Parathyroid adenoma (tissue), 2 donors: Measurements from ENCODE around the gene NFYC.

Experiments
- H2AFZ ChIP-seq: fragments of 300-600 bp; sonication (generic); one replicate; pipeline ENCODE4 v1.7.0; 2017; ENCODE audit warnings: antibody characterized with exemption, mild to moderate bottlenecking
- H3K27ac ChIP-seq: fragments of 300-600 bp; sonication (generic); one replicate; pipeline ENCODE4 v1.7.0; 2017
- H3K27me3 ChIP-seq: fragments of 300-600 bp; sonication (generic); one replicate; pipeline ENCODE4 v1.7.0; 2017; ENCODE audit warnings: low read length; ENCODE audit not compliant: control insufficient read depth, insufficient read depth
- H3K36me3 ChIP-seq: fragments of 300-600 bp; sonication (generic); one replicate; pipeline ENCODE4 v1.7.0; 2017; ENCODE audit warnings: low read length; ENCODE audit not compliant: control insufficient read depth, insufficient read depth
- H3K4me1 ChIP-seq: fragments of 300-600 bp; sonication (generic); one replicate; pipeline ENCODE4 v1.7.0; 2017; ENCODE audit warnings: control low read depth
- H3K4me2 ChIP-seq: fragments of 300-600 bp; sonication (generic); one replicate; pipeline ENCODE4 v1.7.0; 2017; ENCODE audit warnings: low read length
- H3K4me3 ChIP-seq: fragments of 300-600 bp; sonication (generic); one replicate; pipeline ENCODE4 v1.7.0; 2017; ENCODE audit warnings: low read depth, low read length
- H3K79me2 ChIP-seq: fragments of 300-600 bp; sonication (generic); one replicate; pipeline ENCODE4 v1.7.0; 2017; ENCODE audit warnings: control low read depth
- H3K9ac ChIP-seq: fragments of 300-600 bp; sonication (generic); one replicate; pipeline ENCODE4 v1.7.0; 2017; ENCODE audit warnings: mild to moderate bottlenecking
- H3K9me3 ChIP-seq: fragments of 300-600 bp; sonication (generic); one replicate; pipeline ENCODE4 v1.7.0; 2017; ENCODE audit warnings: low read length; ENCODE audit not compliant: control insufficient read depth
- CTCF ChIP-seq: fragments of 300-600 bp; sonication (generic); IDR thresholded peaks from one replicate; pipeline ENCODE4 v1.7.0; 2017; ENCODE audit warnings: antibody characterized with exemption, mild to moderate bottlenecking
- donor health status: primary hyperparathyroidism.

The NFYC gene

GRCh38 chr1:40652979-40653378, 38.5 kb upstream of the NFYC start:
- Histone ChIP-seq H3K36me3 (no peaks in the 10 kb centered on the region), H3K4me1 (no peaks in the 10 kb centered on the region), H3K79me2 (no peaks in the 10 kb centered on the region), H3K27me3 (no peaks in the 10 kb centered on the region), H3K27ac (no peak overlapping the region), H3K9me3 (no peaks in the 10 kb centered on the region), H3K9ac (no peak overlapping the region), H3K4me2 (no peak overlapping the region), H2AFZ (no peak overlapping the region), H3K4me3 (no peak overlapping the region)
- no peak for TF ChIP-seq CTCF

- Histone ChIP-seq H3K79me2 (no peaks in the 10 kb centered on the region), H3K4me3 (no peak overlapping the region), H3K27me3 (no peaks in the 10 kb centered on the region), H2AFZ (no peak overlapping the region), H3K9ac (no peak overlapping the region), H3K9me3 (no peaks in the 10 kb centered on the region), H3K27ac (no peak overlapping the region), H3K4me2 (no peak overlapping the region), H3K36me3 (no peaks in the 10 kb centered on the region), H3K4me1 (no peaks in the 10 kb centered on the region)
- TF ChIP-seq CTCF, result no peak
These were observed 37.5 kb upstream of the NFYC start for GRCh38 chr1:40653851-40654537.

- TF ChIP-seq CTCF, result no peak
- Histone ChIP-seq H3K9me3 (no peaks in the 10 kb centered on the region), H2AFZ (no peak overlapping the region), H3K4me1 (no peaks in the 10 kb centered on the region), H3K4me2 (no peak overlapping the region), H3K4me3 (no peak overlapping the region), H3K27me3 (no peaks in the 10 kb centered on the region), H3K79me2 (no peaks in the 10 kb centered on the region), H3K36me3 (no peaks in the 10 kb centered on the region), H3K27ac (no peak overlapping the region), H3K9ac (no peak overlapping the region)
These were observed 34.5 kb upstream of the NFYC start for GRCh38 chr1:40657046-40657445.

GRCh38 chr1:40658751-40659648, 32.5 kb upstream of the NFYC start:
- no peak for TF ChIP-seq CTCF
- H3K36me3 ChIP-seq, result no peaks in the 10 kb centered on the region
- H2AFZ ChIP-seq, result no peak overlapping the region
- H3K27ac ChIP-seq, result no peak overlapping the region
- no peaks in the 10 kb centered on the region for H3K79me2 ChIP-seq
- no peak overlapping the region for H3K9ac ChIP-seq
- no peaks in the 10 kb centered on the region for H3K4me1 ChIP-seq
- H3K27me3 ChIP-seq, result no peaks in the 10 kb centered on the region
- no peak overlapping the region for H3K4me3 ChIP-seq
- no peak overlapping the region for H3K4me2 ChIP-seq
- no peaks in the 10 kb centered on the region for H3K9me3 ChIP-seq
